Measurements from ENCODE around the gene OPRPN.

DNA sequence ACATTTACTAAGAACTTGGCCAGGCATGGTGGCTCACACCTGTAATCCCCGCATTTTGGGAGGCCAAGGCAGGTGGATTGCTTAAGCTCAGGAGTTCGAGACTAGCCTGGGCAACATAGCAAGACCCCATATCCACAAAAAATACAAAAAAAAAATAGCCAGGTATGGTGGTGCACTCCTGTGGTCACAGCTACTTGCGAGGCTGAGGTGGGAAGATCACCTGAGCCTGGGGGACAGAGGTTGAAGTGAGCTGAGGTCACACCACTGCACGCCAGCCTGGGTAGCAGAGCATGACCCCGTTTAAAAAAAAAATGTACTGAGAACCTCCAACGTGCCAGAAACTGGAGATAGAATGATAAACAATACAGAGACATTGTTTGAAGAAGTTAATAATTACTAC, 8.0 kb downstream of the OPRPN start:
- TF ChIP-seq, protein P1, sequence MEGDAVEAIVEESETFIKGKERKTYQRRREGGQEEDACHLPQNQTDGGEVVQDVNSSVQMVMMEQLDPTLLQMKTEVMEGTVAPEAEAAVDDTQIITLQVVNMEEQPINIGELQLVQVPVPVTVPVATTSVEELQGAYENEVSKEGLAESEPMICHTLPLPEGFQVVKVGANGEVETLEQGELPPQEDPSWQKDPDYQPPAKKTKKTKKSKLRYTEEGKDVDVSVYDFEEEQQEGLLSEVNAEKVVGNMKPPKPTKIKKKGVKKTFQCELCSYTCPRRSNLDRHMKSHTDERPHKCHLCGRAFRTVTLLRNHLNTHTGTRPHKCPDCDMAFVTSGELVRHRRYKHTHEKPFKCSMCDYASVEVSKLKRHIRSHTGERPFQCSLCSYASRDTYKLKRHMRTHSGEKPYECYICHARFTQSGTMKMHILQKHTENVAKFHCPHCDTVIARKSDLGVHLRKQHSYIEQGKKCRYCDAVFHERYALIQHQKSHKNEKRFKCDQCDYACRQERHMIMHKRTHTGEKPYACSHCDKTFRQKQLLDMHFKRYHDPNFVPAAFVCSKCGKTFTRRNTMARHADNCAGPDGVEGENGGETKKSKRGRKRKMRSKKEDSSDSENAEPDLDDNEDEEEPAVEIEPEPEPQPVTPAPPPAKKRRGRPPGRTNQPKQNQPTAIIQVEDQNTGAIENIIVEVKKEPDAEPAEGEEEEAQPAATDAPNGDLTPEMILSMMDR (IDR thresholded peaks at IDR 0.05), result no peak
- TF ChIP-seq POLR2A (IDR thresholded peaks at IDR 0.05), result no peak
- TF ChIP-seq EP300 (IDR thresholded peaks at IDR 0.05), result no peak

All from ovary (tissue), 3 donors.